ENCODE results near the gene OXCT2. TPM values are rescaled to one million over a fixed set of nuclear protein-coding genes. Genes with fewer than 3 reads are reported as not detected.

The OXCT2 gene
- total RNA-seq, 1 donor from 2014 or later = not detected

- no peak for TF ChIP-seq CTCF (IDR thresholded peaks at IDR 0.05)
- no peak for DNase-seq (ENCODE audit: low spot score)
- no peaks in the 10 kb centered on the region for H3K4me1 Mint-ChIP-seq (ENCODE audit: low read depth)
- peaks cover 57% of the 10 kb centered on the region for H3K27me3 Mint-ChIP-seq (ENCODE audit: low read depth)
- H3K4me3 Mint-ChIP-seq (ENCODE audit: unreplicated experiment) = no peak overlapping the region
- no peaks in the 10 kb centered on the region for H3K36me3 Mint-ChIP-seq (ENCODE audit: low read depth)
- H3K9me3 Mint-ChIP-seq (ENCODE audit: low read depth) = no peaks in the 10 kb centered on the region
- H3K27ac Mint-ChIP-seq (ENCODE audit: unreplicated experiment) = no peak overlapping the region
Measured at GRCh38 chr1:39726600-39726999, 44.5 kb downstream of the OXCT2 start.

- H3K27me3 Mint-ChIP-seq (ENCODE audit: low read depth) = peaks cover 42% of the 10 kb centered on the region
- H3K4me3 Mint-ChIP-seq (ENCODE audit: unreplicated experiment) = no peak overlapping the region
- no peak for TF ChIP-seq CTCF (IDR thresholded peaks at IDR 0.05)
- no peaks in the 10 kb centered on the region for H3K4me1 Mint-ChIP-seq (ENCODE audit: low read depth)
- H3K9me3 Mint-ChIP-seq (ENCODE audit: low read depth) = no peaks in the 10 kb centered on the region
- H3K36me3 Mint-ChIP-seq (ENCODE audit: low read depth) = no peaks in the 10 kb centered on the region
- no peak overlapping the region for H3K27ac Mint-ChIP-seq (ENCODE audit: unreplicated experiment)
- DNase-seq (ENCODE audit: low spot score) = no peak
Measured at GRCh38 chr1:39722495-39722894, 48.7 kb downstream of the OXCT2 start.

GRCh38 chr1:39721664-39722063 is 49.5 kb downstream of the OXCT2 start:
- no peaks in the 10 kb centered on the region for H3K9me3 Mint-ChIP-seq (ENCODE audit: low read depth)
- no peak overlapping the region for H3K27ac Mint-ChIP-seq (ENCODE audit: unreplicated experiment)
- TF ChIP-seq CTCF (IDR thresholded peaks at IDR 0.05) = no peak
- no peaks in the 10 kb centered on the region for H3K4me1 Mint-ChIP-seq (ENCODE audit: low read depth)
- no peak for DNase-seq (ENCODE audit: low spot score)
- H3K4me3 Mint-ChIP-seq (ENCODE audit: unreplicated experiment) = no peak overlapping the region
- no peaks in the 10 kb centered on the region for H3K36me3 Mint-ChIP-seq (ENCODE audit: low read depth)
- peaks cover 44% of the 10 kb centered on the region for H3K27me3 Mint-ChIP-seq (ENCODE audit: low read depth)

- Mint-ChIP-seq H3K4me3 (ENCODE audit: unreplicated experiment) (no peak overlapping the region), H3K36me3 (ENCODE audit: low read depth) (no peaks in the 10 kb centered on the region), H3K4me1 (ENCODE audit: low read depth) (no peaks in the 10 kb centered on the region), H3K27ac (ENCODE audit: unreplicated experiment) (no peak overlapping the region), H3K27me3 (ENCODE audit: low read depth) (peaks cover 42% of the 10 kb centered on the region), H3K9me3 (ENCODE audit: low read depth) (no peaks in the 10 kb centered on the region)
- TF ChIP-seq CTCF (IDR thresholded peaks at IDR 0.05) = peak; percentile 90
- DNase-seq (ENCODE audit: low spot score) = no peak
Measured at GRCh38 chr1:39720094-39720999, 50.8 kb downstream of the OXCT2 start.

Other genes starting within 250 kb of the OXCT2 start
- gene PABPC4, start 194.6 kb downstream of the OXCT2 start, total RNA-seq = 240 to 256 TPM (median 243 TPM) in 3 replicates
- gene HEYL, start 131.7 kb downstream of the OXCT2 start, total RNA-seq = 11.8 to 65.1 TPM (median 63.2 TPM) in 3 replicates
- gene NT5C1A, start 99.2 kb downstream of the OXCT2 start, total RNA-seq = 0.31 to 0.32 TPM in 2 of 3 replicates, not detected in the other
- gene HPCAL4, start 79.9 kb downstream of the OXCT2 start, total RNA-seq = not detected in 3 replicates
- gene PPIE, start 32.5 kb downstream of the OXCT2 start, total RNA-seq = 31.5 to 32.7 TPM (median 32.6 TPM) in 3 replicates
- 0.07 to 0.25 TPM (median 0.18 TPM) in 3 replicates for gene BMP8B, start 17.5 kb upstream of the OXCT2 start, total RNA-seq
- gene TRIT1, start 112.2 kb upstream of the OXCT2 start, total RNA-seq = 9.3 to 12.3 TPM (median 10.7 TPM) in 3 replicates
- 0.29 to 0.62 TPM (median 0.47 TPM) in 3 replicates for gene MYCL, start 130.6 kb upstream of the OXCT2 start, total RNA-seq
- 1.4 to 2.5 TPM (median 1.8 TPM) in 3 replicates for gene MFSD2A, start 183.8 kb upstream of the OXCT2 start, total RNA-seq

Data from chondrocyte (in vitro differentiated cells).